SK-N-SH (cell line): ENCODE data around the gene ZBTB7A. TPM values are rescaled to one million over a fixed set of nuclear protein-coding genes. Genes with fewer than 3 reads are reported as not detected.

Experiments used
- CTCF ChIA-PET: fragments of 300-600, 350-600 bp; formaldehyde crosslinking; extraction: SDS; loops from one replicate; lab custom pipeline; 2021; lab: Yijun Ruan, JAX
- POLR2A ChIA-PET: fragments of 350-600 bp; sonication (Branson Sonifier 250); formaldehyde crosslinking; extraction: SDS; loops from one replicate; lab custom pipeline; 2020; ENCODE audit warnings: antibody characterized with exemption, inconsistent platforms; lab: Yijun Ruan, JAX
- DNase-seq: peaks from one replicate; pipeline ENCODE4 v3.0.0; 2012
- H2AFZ ChIP-seq: fragments of 200-600 bp; sonication (generic); 2 replicates; pipeline ENCODE4 v1.8.1; 2016; ENCODE audit warnings: antibody characterized with exemption, mild to moderate bottlenecking, low read depth
- H3F3A ChIP-seq: fragments of 200-600 bp; sonication (generic); replicated peaks from 2 replicates; pipeline ENCODE3; 2016; ENCODE audit warnings: antibody characterized with exemption, mild to moderate bottlenecking; ENCODE audit not compliant: insufficient read depth
- H3K27ac ChIP-seq, 2 experiments: fragments of 200-500 bp in 1 of 2; fragments of 200-600 bp in 1 of 2; sonication (Bioruptor generic) in 1 of 2; sonication (generic), shearing (Covaris generic) in 1 of 2; 2 replicates each; pipeline versions ENCODE4 v1.5.1 to v1.6.1; 2014 to 2016; ENCODE audit warnings: low read depth in 2 of 2, inconsistent platforms in 1 of 2, low read length in 1 of 2, mild to moderate bottlenecking in 1 of 2, mixed read lengths in 1 of 2
- H3K27me3 ChIP-seq: fragments of 200-600 bp; sonication (generic), shearing (Covaris generic); 2 replicates; pipeline ENCODE4 v1.6.1; 2016; ENCODE audit warnings: mixed run types; ENCODE audit not compliant: insufficient read depth
- H3K36me3 ChIP-seq, 2 experiments: fragments of 200-500 bp in 1 of 2; fragments of 200-600 bp in 1 of 2; sonication (Bioruptor generic) in 1 of 2; sonication (generic) in 1 of 2; replicated peaks in 1 of 2; 2 replicates each; pipeline versions ENCODE3 to v1.5.1; 2014 to 2016; ENCODE audit warnings: low read length in 1 of 2, mild to moderate bottlenecking in 1 of 2; ENCODE audit not compliant: insufficient read depth in 2 of 2, control insufficient read depth in 1 of 2
- H3K4me1 ChIP-seq, 2 experiments: fragments of 200-500 bp in 1 of 2; fragments of 200-600 bp in 1 of 2; sonication (Bioruptor generic) in 1 of 2; sonication (generic), shearing (Covaris generic) in 1 of 2; 2 replicates each; pipeline versions ENCODE4 v1.5.1 to v1.6.1; 2014 to 2016; ENCODE audit warnings: low read depth in 1 of 2, low read length in 1 of 2, mixed run types in 1 of 2; ENCODE audit not compliant: insufficient read depth in 2 of 2, control insufficient read depth in 1 of 2
- H3K4me2 ChIP-seq: fragments of 200-600 bp; sonication (generic), shearing (Covaris generic); 2 replicates; pipeline ENCODE4 v1.6.1; 2017; ENCODE audit warnings: mixed run types
- H3K4me3 ChIP-seq, 2 experiments: fragments of 200-500 bp in 1 of 2; fragments of 200-600 bp in 1 of 2; sonication (Bioruptor generic) in 1 of 2; sonication (generic), shearing (Covaris generic) in 1 of 2; 2 replicates each; pipeline versions ENCODE4 v1.5.1 to v1.8.1; 2014 to 2016; ENCODE audit warnings: low read depth in 2 of 2, inconsistent platforms in 1 of 2, low read length in 1 of 2, mild to moderate bottlenecking in 1 of 2, mixed read lengths in 1 of 2, moderate library complexity in 1 of 2
- H3K79me2 ChIP-seq: fragments of 200-600 bp; sonication (generic); 2 replicates; pipeline ENCODE4 v1.8.1; 2017; ENCODE audit warnings: mild to moderate bottlenecking; ENCODE audit not compliant: insufficient read depth
- H3K9ac ChIP-seq: fragments of 200-600 bp; sonication (generic); 2 replicates; pipeline ENCODE4 v1.6.1; 2017; ENCODE audit warnings: mixed run types
- H3K9me2 ChIP-seq: fragments of 200-600 bp; sonication (generic); 2 replicates; pipeline ENCODE4 v1.6.1; 2017; ENCODE audit warnings: mixed run types
- H3K9me3 ChIP-seq: fragments of 200-600 bp; sonication (generic); 2 replicates; pipeline ENCODE4 v1.6.1; 2017; ENCODE audit warnings: mixed run types, mild to moderate bottlenecking, moderate library complexity
- H4K20me1 ChIP-seq: fragments of 200-600 bp; sonication (generic); 2 replicates; pipeline ENCODE4 v1.6.1; 2017; ENCODE audit warnings: mild to moderate bottlenecking, mixed run types; ENCODE audit not compliant: insufficient read depth
- ELF1 ChIP-seq: IDR thresholded peaks from 2 replicates; pipeline ENCODE4 v1.4.0; 2012
- EZH2phosphoT487 ChIP-seq: fragments of 200-600 bp; sonication (generic); IDR thresholded peaks from 2 replicates; pipeline ENCODE4 v1.6.1; 2017; ENCODE audit warnings: low read depth, mixed run types, mild to moderate bottlenecking, antibody characterized with exemption, moderate library complexity, borderline replicate concordance
- FOSL2 ChIP-seq: IDR thresholded peaks from 2 replicates; pipeline ENCODE4 v1.4.0; 2012; ENCODE audit warnings: low read depth, mild to moderate bottlenecking, moderate library complexity, borderline replicate concordance
- FOXJ3 ChIP-seq: sonication (generic); formaldehyde crosslinking; IDR thresholded peaks from 2 replicates; pipeline ENCODE4 v1.5.1; 2020; ENCODE audit warnings: mild to moderate bottlenecking, missing genetic modification reagents
- FOXM1 ChIP-seq: IDR thresholded peaks from 2 replicates; pipeline ENCODE4 v1.4.0; 2012; ENCODE audit warnings: low read depth, mild to moderate bottlenecking
- GABPA ChIP-seq: IDR thresholded peaks from 2 replicates; pipeline ENCODE4 v1.4.0; 2012; ENCODE audit warnings: low read depth, mild to moderate bottlenecking
- MEF2A ChIP-seq: IDR thresholded peaks from 2 replicates; pipeline ENCODE4 v1.4.0; 2012; ENCODE audit warnings: low read depth, borderline replicate concordance
- NFIC ChIP-seq: IDR thresholded peaks from 2 replicates; pipeline ENCODE4 v1.4.0; 2012; ENCODE audit warnings: borderline replicate concordance
- NRF1 ChIP-seq: IDR thresholded peaks from 2 replicates; pipeline ENCODE4 v1.6.1; 2012; ENCODE audit warnings: low read depth, mild to moderate bottlenecking, low read length
- RAD21 ChIP-seq: IDR thresholded peaks from 2 replicates; pipeline ENCODE4 v1.6.1; 2012; ENCODE audit warnings: mild to moderate bottlenecking, low read length
- SMC3 ChIP-seq: IDR thresholded peaks from 2 replicates; pipeline ENCODE4 v1.6.1; 2012; ENCODE audit warnings: low read depth, low read length, improper control_type of control experiment
- TAF1 ChIP-seq: IDR thresholded peaks from 2 replicates; pipeline ENCODE4 v1.6.1; 2012; ENCODE audit warnings: low read depth, mild to moderate bottlenecking, low read length, moderate library complexity, borderline replicate concordance
- USF2 ChIP-seq: fragments of 150-350 bp; IDR thresholded peaks from 2 replicates; pipeline ENCODE4 v1.6.1; 2017; ENCODE audit warnings: antibody characterized with exemption, low read length, low read depth, borderline replicate concordance
- YY1 ChIP-seq: IDR thresholded peaks from 2 replicates; pipeline ENCODE4 v1.4.0; 2012; ENCODE audit warnings: low read depth, mild to moderate bottlenecking
- WGBS: methylation state at CpG from one replicate; pipeline ENCODE4 v1.1.6; 2017; ENCODE audit warnings: low lambda C conversion rate; 5-methylcytosine and 5-hydroxymethylcytosine counted together
- polyA plus RNA-seq, 3 experiments: library from polyadenylated mRNA; depleted of rRNA; stranded (reverse); fragments of >200 nt; gene quantifications; 2 replicates each; pipeline ENCODE4 v1.2.3, GENCODE V29; 2012
- TF ChIP-seq, protein P1 (sequence below): IDR thresholded peaks from 2 replicates; pipeline ENCODE4 v1.6.1; 2012; ENCODE audit warnings: mild to moderate bottlenecking, low read depth, low read length, moderate library complexity
- TF ChIP-seq, protein P2 (sequence below): IDR thresholded peaks from 2 replicates; pipeline ENCODE4 v1.4.0; 2012; ENCODE audit warnings: low read depth, borderline replicate concordance
- TF ChIP-seq, protein P3 (sequence below): fragments of 200-600 bp; sonication (generic); IDR thresholded peaks from 2 replicates; pipeline ENCODE4 v1.6.1; 2017; ENCODE audit warnings: antibody characterized with exemption, mild to moderate bottlenecking, moderate library complexity
- TF ChIP-seq, protein P4 (sequence below): IDR thresholded peaks from 2 replicates; pipeline ENCODE4 v1.4.0; 2012; ENCODE audit warnings: low read depth, borderline replicate concordance

The ZBTB7A gene
- polyA plus RNA-seq, 1 of the 3 experiments (the other 2 are of a cell fraction) = 7.4 TPM

DNA sequence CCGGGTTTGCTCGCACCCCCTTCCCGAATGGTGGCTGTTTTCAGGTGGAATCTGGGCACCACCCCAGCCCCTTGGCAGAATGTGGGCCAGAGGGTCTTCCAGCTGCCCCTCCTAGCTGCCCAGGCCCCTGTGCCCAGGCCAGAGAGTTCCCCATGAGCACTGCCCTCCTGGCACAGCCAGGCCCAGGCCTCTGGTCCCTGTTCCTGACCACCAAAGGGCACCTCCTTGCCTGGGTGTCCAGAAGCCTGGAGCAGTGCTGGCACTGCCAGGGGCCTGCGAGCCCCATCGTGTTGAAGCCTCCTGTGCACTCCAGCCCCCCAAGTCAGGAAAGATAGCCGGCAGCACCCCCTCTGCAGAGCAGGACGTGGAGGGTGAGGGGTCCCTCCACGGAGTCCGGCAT lies 35.7 kb downstream of the ZBTB7A start:
- CTCF ChIA-PET = no interaction called here
- peaks cover 0 to 31% of the 10 kb centered on the region in 2 experiments for H3K36me3 ChIP-seq

More for the DNA sequence above, 35.7 kb downstream of the ZBTB7A start:
- Histone ChIP-seq H3K9ac (no peak overlapping the region), H3K4me1 (no peaks in the 10 kb centered on the region), H3F3A (no peaks in the 10 kb centered on the region), H3K4me3 (no peak overlapping the region), H3K79me2 (no peaks in the 10 kb centered on the region; the same call in 1 of the 2 replicates), H2AFZ (no peak overlapping the region), H3K9me3 (no peaks in the 10 kb centered on the region), H3K27me3 (no peaks in the 10 kb centered on the region), H3K9me2 (no peaks in the 10 kb centered on the region), H3K4me2 (no peak overlapping the region), H4K20me1 (no peaks in the 10 kb centered on the region), H3K27ac (no peak overlapping the region)
- POLR2A ChIA-PET = no interaction called here
- no peak for DNase-seq
- TF ChIP-seq FOSL2 (no peak), RAD21 (no peak), TAF1 (no peak), EZH2phosphoT487 (no peak), GABPA (no peak), FOXM1 (no peak), FOXJ3 (no peak), YY1 (no peak), USF2 (no peak), MEF2A (no peak), SMC3 (no peak), NFIC (no peak), NRF1 (no peak), ELF1 (no peak)
- TF ChIP-seq, protein P1, sequence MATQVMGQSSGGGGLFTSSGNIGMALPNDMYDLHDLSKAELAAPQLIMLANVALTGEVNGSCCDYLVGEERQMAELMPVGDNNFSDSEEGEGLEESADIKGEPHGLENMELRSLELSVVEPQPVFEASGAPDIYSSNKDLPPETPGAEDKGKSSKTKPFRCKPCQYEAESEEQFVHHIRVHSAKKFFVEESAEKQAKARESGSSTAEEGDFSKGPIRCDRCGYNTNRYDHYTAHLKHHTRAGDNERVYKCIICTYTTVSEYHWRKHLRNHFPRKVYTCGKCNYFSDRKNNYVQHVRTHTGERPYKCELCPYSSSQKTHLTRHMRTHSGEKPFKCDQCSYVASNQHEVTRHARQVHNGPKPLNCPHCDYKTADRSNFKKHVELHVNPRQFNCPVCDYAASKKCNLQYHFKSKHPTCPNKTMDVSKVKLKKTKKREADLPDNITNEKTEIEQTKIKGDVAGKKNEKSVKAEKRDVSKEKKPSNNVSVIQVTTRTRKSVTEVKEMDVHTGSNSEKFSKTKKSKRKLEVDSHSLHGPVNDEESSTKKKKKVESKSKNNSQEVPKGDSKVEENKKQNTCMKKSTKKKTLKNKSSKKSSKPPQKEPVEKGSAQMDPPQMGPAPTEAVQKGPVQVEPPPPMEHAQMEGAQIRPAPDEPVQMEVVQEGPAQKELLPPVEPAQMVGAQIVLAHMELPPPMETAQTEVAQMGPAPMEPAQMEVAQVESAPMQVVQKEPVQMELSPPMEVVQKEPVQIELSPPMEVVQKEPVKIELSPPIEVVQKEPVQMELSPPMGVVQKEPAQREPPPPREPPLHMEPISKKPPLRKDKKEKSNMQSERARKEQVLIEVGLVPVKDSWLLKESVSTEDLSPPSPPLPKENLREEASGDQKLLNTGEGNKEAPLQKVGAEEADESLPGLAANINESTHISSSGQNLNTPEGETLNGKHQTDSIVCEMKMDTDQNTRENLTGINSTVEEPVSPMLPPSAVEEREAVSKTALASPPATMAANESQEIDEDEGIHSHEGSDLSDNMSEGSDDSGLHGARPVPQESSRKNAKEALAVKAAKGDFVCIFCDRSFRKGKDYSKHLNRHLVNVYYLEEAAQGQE = no peak
- TF ChIP-seq, protein P2, sequence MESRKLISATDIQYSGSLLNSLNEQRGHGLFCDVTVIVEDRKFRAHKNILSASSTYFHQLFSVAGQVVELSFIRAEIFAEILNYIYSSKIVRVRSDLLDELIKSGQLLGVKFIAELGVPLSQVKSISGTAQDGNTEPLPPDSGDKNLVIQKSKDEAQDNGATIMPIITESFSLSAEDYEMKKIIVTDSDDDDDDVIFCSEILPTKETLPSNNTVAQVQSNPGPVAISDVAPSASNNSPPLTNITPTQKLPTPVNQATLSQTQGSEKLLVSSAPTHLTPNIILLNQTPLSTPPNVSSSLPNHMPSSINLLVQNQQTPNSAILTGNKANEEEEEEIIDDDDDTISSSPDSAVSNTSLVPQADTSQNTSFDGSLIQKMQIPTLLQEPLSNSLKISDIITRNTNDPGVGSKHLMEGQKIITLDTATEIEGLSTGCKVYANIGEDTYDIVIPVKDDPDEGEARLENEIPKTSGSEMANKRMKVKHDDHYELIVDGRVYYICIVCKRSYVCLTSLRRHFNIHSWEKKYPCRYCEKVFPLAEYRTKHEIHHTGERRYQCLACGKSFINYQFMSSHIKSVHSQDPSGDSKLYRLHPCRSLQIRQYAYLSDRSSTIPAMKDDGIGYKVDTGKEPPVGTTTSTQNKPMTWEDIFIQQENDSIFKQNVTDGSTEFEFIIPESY = no peak
- TF ChIP-seq, protein P3, sequence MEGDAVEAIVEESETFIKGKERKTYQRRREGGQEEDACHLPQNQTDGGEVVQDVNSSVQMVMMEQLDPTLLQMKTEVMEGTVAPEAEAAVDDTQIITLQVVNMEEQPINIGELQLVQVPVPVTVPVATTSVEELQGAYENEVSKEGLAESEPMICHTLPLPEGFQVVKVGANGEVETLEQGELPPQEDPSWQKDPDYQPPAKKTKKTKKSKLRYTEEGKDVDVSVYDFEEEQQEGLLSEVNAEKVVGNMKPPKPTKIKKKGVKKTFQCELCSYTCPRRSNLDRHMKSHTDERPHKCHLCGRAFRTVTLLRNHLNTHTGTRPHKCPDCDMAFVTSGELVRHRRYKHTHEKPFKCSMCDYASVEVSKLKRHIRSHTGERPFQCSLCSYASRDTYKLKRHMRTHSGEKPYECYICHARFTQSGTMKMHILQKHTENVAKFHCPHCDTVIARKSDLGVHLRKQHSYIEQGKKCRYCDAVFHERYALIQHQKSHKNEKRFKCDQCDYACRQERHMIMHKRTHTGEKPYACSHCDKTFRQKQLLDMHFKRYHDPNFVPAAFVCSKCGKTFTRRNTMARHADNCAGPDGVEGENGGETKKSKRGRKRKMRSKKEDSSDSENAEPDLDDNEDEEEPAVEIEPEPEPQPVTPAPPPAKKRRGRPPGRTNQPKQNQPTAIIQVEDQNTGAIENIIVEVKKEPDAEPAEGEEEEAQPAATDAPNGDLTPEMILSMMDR = no peak
- TF ChIP-seq, protein P4, sequence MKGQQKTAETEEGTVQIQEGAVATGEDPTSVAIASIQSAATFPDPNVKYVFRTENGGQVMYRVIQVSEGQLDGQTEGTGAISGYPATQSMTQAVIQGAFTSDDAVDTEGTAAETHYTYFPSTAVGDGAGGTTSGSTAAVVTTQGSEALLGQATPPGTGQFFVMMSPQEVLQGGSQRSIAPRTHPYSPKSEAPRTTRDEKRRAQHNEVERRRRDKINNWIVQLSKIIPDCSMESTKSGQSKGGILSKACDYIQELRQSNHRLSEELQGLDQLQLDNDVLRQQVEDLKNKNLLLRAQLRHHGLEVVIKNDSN = no peak
- 100% methylated on average over 2 of the region's 9 CpGs for WGBS
